Forelimb muscle (tissue), 1 donor: ENCODE measurements around the gene TIE1. TPM values are rescaled to one million over a fixed set of nuclear protein-coding genes. Genes with fewer than 3 reads are reported as not detected.
A peak's percentile ranks its signal among the peaks of the same experiment; 100 is the strongest.
"Not testable (repeated sequence)": the region's sequence is repeated elsewhere in the genome, so short reads cannot be mapped to it uniquely, and the experiment has no call there.

Experiments used
- DNase-seq: peaks from one replicate; pipeline ENCODE4 v3.0.0-alpha.2; 2013; ENCODE audit warnings: low read depth
- polyA plus RNA-seq: library from polyadenylated mRNA; unstranded; fragments of 120-200 nt; gene quantifications from one replicate; pipeline ENCODE4 v1.2.1, GENCODE V29; 2013; ENCODE audit not compliant: insufficient read length

TIE1 gene
- polyA plus RNA-seq, 1 donor, result 42.5 TPM

DNA sequence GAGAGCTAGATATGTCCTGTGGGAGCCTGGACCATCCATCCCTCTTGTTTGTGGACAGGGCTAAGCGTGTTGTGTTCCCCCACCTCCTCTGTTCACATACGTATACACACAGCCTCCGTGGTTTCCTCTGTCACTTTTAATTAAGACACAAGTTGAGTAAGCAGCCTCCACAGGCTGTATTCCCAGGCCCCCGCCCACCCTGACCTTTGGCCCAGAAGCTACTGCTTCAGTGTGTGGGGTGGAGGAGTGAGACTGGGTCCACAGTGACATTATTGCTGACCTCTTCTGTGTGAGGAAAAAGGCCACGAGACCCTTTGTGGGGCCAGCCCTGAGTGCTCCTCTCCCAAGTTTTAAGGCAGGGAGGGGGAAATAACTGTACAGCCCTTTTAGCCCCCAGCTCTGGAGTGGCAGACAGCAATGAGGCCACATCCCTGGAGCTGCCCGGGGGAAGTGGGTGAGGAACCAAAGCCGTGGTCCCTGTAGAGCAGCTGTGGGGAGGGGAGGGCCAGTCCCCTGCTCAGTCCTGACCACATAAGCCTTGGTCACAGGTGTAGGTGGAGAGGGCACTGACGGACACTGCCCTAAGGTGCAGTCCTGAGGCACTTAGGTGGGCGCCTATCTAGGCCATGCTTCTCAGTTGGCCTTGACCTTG lies 62.6 kb downstream of the TIE1 start:
- DNase-seq, result no peak

DNA sequence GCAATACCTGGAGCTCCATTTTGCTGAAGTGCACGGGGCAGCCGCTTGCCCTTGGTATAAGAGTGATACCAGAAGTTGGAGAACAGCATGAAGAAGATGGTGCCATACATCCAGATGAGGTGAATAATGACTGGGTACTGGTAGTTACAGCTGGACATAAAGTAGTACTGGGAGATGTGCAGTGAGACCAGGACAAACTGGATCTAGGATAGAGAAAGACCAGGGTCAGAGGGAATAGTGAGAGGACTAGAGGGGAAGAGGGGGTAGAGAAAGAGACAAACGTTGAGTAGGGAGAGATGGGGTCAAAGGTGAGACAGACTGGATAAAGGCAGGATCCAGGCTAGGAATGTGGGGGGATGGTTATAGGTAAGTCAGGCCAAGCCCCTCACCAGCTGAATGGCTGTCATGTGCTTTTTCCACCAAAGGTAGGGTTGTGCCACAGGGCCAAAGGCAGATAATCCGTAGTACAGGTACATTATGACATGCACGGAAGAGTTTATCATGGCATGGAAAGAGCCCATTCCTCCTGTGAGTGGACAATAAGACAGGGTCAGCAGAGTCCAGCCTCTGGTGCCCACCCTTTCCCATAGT lies 63.2 kb downstream of the TIE1 start:
- DNase-seq, result no peak

DNA sequence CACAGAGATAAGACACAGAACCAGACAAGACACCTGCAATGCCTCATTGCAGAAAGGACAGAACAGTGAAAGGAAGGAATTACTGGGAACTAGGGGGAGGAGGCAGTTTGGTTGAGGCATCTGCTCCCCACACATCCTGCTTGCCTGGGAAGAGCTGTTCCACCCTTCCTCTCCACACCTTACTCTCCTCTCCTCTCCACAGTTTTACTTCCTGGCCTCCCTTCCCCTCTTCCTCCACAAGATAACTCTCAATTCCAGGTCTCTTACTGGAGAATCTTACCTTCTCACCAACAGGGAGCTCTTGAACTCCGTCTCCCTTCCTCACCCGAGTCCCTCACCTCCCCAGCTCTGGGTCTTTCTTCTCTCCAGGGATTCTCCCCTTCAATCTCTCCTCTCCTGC lies 64.9 kb downstream of the TIE1 start:
- DNase-seq, result no peak

DNA sequence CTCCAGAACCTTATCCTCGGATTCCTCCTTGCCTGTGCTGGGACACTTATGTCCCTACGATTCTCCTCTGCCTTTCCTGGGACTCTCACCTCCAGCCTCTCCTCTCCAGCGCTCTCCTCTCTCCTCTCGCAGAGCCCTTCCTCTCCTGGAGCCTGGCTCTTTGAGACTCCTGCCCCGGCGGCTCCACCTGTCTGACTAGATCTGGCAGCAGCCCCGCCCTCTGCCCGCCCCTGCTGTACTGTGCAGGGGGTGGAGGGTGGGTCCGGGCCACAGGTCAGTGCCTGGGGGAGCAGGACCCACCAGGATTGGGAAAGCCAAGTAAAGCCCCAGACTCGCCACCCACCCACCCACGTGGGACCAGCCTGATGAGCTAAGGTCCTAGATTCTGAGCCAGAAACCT lies 65.4 kb downstream of the TIE1 start:
- DNase-seq, result no peak

DNA sequence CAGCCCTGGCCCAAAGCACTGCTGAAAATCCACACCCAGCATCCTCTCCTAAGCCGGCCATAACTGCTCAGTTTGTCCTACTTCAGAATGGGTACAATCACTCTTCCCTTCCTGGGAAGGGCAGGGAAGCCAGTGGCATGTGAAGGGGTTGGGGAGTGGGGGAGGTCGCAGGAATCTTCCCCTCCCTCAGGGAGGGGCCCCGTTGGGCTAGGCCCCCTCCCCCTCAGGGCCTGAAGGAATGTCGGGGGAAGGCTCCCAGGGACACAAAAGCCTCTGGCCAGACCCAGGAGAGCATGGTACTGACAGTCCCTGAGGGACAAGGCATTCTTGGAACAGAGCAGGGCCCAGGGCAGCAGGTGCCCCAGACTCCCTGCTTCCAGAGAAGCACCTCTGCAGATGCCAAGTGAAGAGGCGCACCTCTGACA lies 65.8 kb downstream of the TIE1 start:
- no peak for DNase-seq

DNA sequence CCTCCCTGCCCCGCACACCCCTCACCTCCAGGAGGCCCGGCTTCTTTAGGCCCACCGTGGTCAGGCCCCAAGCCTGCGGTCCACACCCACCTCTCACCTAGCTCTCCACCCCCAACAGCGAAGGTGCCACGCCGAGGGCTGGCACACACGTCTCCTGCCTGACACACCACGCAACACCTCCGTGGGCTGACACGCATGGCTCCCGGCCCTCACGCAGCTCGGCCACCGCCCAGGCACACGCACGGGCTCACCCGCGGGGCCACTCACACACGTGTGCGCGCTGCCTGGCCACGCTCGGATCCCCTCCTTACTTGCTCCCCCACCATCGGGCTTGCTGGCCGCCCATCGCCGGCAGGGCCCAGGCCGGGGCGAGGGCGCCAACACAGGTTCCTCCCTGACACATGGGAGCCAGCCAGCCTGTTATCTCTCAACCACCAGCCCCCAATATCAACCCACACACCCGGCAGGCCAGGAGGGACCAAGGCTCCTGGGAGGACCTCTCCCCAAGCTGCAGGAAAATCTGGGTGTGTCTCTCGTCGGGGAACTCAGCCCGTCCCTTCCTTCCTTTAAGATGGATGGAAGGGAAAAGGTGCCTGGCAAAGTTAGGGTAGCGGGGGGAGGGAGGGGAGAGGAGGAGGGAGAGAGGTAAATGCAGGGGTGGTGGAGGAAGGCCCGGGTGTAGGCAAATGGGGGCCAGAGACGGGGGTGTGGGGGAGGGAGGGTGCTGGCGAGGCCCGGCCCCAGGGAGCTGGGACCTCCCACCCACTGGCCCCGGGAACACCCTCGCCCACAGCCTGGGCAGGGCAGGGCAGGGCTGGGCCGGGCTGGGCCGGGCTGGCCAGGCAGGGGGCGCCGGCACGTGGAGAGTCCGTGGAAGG lies 66.5 kb downstream of the TIE1 start:
- no peak for DNase-seq

DNA sequence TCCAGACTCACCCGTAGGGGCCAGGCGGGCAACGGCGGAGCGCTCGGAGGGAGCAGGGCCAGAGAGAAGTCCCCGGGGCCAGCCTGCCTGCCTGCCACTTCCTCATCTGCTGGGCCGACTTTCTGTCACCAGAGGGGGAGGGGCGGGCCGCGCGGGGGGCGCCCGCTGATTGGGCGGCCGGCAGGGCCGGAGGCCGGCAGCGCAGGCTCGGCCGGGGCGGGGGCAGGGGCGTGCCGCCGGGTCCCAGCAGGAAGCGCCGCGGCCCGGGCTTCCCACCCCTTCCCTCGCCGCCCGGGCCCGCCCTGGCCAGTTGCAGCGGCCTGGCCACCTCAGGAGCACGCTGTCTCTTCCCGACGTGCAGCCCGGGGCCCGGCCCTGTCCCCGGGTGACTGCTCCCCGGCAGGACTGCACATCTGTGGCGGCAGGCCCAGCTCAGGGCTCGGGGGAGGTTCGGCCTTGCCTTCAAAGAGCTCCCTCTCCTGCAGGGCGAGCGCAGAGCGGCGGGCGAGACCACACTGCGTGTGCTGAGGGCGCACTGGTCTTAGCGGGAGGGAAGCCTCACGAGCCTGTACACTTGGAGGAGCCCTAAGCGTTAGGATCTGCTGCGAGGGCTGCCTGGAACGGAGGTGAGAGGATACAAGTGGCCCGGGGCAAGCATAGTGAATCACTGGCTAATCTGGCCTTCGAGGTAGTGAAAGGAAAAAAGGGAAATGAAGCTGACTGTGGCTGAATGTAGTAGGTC lies 67.3 kb downstream of the TIE1 start, which contains the start of gene ELOVL1:
TSS of gene ELOVL1 (minus strand) at position 108 of the 742 bp plus-strand sequence. CDS start 2,402 bp downstream, outside the sequence.
- peak; percentile 47 for DNase-seq

DNA sequence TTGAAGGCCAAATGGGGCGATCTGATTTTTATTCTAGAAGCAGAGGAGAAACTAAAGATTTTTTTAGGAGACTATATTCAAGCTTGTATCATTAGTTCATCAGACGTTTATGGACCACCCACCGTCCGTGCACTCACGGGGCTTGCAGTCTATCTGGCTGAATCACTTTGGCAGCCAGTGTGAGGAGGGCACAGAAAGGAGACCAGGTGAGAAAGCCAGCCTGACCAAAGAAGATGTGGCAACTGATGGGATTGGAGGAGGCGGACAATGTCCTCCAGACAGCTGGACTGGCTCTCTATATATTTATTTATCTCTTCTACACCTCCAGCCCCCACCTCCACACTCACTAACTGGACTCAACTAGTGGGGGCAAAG lies 67.9 kb downstream of the TIE1 start:
- no peak for DNase-seq

DNA sequence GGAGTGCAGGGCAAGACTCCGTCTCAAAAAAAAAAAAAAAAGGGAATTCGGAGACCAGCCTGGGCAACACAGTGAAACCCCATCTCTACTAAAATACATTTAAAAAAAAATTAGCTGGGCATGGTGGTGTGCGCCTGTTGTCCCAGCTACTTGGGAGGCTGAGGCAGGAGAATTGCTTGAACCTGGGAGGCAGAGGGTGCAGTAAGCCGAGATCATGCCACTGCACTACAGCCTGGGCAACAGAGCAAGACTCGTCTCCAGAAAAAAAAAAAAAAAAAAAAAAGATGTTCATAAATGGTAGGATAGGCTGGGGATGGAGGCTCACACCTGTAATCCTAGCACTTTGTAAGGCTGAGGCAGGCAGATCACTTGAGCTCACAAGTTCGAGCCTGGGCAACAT lies 69.0 kb downstream of the TIE1 start:
- not testable (repeated sequence) for DNase-seq

DNA sequence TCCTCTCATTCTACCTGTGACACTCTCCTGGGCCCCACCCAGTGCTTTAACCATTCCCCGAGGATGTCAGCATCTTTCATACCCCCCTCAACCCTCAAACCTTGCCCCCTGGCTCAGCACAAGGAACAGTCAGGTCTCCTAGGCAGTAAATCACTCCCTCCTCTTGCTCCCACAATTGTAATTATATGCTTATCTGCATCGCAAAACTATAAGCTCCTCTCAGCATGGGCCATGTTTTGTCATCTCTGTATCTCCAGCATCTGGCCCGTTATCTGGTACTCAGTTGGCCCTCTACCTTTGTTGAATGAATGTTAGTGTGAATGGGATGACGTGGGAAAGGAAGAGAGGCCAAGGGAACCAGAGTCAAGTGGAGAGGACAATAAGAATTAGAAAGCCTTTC lies 69.8 kb downstream of the TIE1 start:
- DNase-seq, result no peak

DNA sequence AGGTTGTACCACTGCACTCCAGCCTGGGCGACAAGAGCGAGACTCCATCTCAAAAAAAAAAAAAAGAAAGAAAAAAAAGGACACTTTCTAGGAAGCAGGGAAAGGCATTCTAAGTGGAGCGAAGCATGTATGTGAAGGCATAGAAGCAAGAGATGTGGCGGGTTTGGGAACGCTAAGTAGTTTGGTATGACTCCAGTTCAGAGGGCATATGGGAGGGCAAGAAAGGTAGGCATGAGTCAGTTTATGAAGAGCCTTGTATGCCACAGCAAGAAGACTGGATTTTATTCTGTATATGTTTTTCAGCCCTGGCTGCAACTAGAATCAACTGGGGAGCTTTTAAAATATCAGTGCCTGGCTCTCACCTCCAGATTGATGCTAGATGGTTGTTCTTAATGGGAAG lies 71.4 kb downstream of the TIE1 start:
- no peak for DNase-seq

Other genes starting within 250 kb of the TIE1 start
- 31.7 TPM for gene EBNA1BP2, start 128.7 kb upstream of the TIE1 start, polyA plus RNA-seq
- 0.08 TPM for gene CFAP57, start 128.7 kb upstream of the TIE1 start, polyA plus RNA-seq
- not detected for gene TMEM125, start 31.0 kb upstream of the TIE1 start, polyA plus RNA-seq
- not detected for gene C1orf210, start 15.4 kb upstream of the TIE1 start, polyA plus RNA-seq
- gene MPL, start 36.8 kb downstream of the TIE1 start, polyA plus RNA-seq, result 0.22 TPM
- gene CDC20, start 58.0 kb downstream of the TIE1 start, polyA plus RNA-seq, result 14.3 TPM
- 30.1 TPM for gene ELOVL1, start 67.0 kb downstream of the TIE1 start, polyA plus RNA-seq
- gene MED8, start 88.8 kb downstream of the TIE1 start, polyA plus RNA-seq, result 20.0 TPM
- 14.5 TPM for gene SZT2, start 88.9 kb downstream of the TIE1 start, polyA plus RNA-seq
- 18.3 TPM for gene HYI, start 152.9 kb downstream of the TIE1 start, polyA plus RNA-seq
- gene PTPRF, start 229.9 kb downstream of the TIE1 start, polyA plus RNA-seq, result 10.4 TPM